Stimulated activated effector memory CD8-positive, alpha-beta T cell treated with anti-CD3 and anti-CD28 coated beads, Interleukin-12 subunit alpha, Interleukin-12 subunit beta, amount 100 ng/mL, for 72 hours (primary cell): ENCODE results near the gene PLCD1.

Source experiments
- ATAC-seq: fragments of 150-1000 bp; cut with Tn5 transposase; 2 replicates; pipeline ENCODE4 v1.10.0; 2021
- DNase-seq, 2 donors: peaks; one replicate each; pipeline ENCODE4 v3.0.0; 2021 to 2022; ENCODE audit warnings: low spot score in 2 of 2
- H3K27ac Mint-ChIP-seq: one replicate; pipeline ENCODE4 v1.8.0; 2022; ENCODE audit warnings: mild to moderate bottlenecking, mixed read lengths
- H3K36me3 Mint-ChIP-seq: one replicate; pipeline ENCODE4 v1.8.0; 2022; ENCODE audit warnings: mild to moderate bottlenecking, mixed read lengths
- H3K4me1 Mint-ChIP-seq: one replicate; pipeline ENCODE4 v1.8.0; 2022; ENCODE audit warnings: mixed read lengths
- H3K4me3 Mint-ChIP-seq: one replicate; pipeline ENCODE4 v1.8.0; 2022; ENCODE audit warnings: mild to moderate bottlenecking, mixed read lengths
- H3K9me3 Mint-ChIP-seq: one replicate; pipeline ENCODE4 v1.8.0; 2022; ENCODE audit warnings: mixed read lengths

The PLCD1 gene

GRCh38 chr3:38001456-38002081, 27.9 kb downstream of the PLCD1 start:
- H3K4me3 Mint-ChIP-seq: no peak overlapping the region
- H3K27ac Mint-ChIP-seq: peak overlapping the region; percentile 85
- H3K9me3 Mint-ChIP-seq: no peaks in the 10 kb centered on the region
- ATAC-seq: no peak
- peaks cover 69% of the 10 kb centered on the region for H3K4me1 Mint-ChIP-seq
- H3K36me3 Mint-ChIP-seq: peaks cover 36% of the 10 kb centered on the region
- no peak for DNase-seq

GRCh38 chr3:38000965-38001455, 28.4 kb downstream of the PLCD1 start:
- Mint-ChIP-seq H3K27ac (peak overlapping the region; percentile 85), H3K9me3 (no peaks in the 10 kb centered on the region), H3K4me3 (no peak overlapping the region), H3K36me3 (peaks cover 40% of the 10 kb centered on the region), H3K4me1 (peaks cover 75% of the 10 kb centered on the region)
- DNase-seq (no peak), ATAC-seq (no peak)

GRCh38 chr3:38000242-38000916, 29.1 kb downstream of the PLCD1 start:
- no peak overlapping the region for H3K4me3 Mint-ChIP-seq
- no peak for DNase-seq
- peak overlapping the region; percentile 97 for H3K27ac Mint-ChIP-seq
- H3K36me3 Mint-ChIP-seq: peaks cover 42% of the 10 kb centered on the region
- no peak for ATAC-seq
- H3K4me1 Mint-ChIP-seq: peaks cover 78% of the 10 kb centered on the region
- no peaks in the 10 kb centered on the region for H3K9me3 Mint-ChIP-seq

DNA sequence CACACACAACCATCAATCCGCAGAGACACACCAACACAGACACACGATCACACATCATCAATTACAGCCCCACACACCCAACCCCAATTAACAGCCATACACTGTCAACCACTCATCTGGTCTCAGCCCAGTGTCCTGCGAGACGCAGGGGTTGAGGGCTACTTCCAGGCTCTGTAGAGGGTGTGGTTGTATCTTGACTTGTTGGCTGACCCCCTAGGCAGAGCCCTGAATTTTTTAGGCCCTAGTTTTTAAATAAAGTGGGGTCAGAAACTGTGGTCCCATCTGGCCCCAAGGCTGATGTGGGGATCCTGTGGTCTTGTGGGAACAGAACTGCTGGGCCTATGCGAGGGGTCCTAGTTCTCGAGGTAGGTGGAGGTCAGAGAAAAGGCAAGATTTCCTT, 29.6 kb downstream of the PLCD1 start:
- Mint-ChIP-seq H3K4me3 (peak overlapping the region; percentile 77), H3K36me3 (peaks cover 37% of the 10 kb centered on the region), H3K27ac (peak overlapping the region; percentile 97), H3K4me1 (peaks cover 78% of the 10 kb centered on the region), H3K9me3 (no peaks in the 10 kb centered on the region)
- DNase-seq (no peak), ATAC-seq (no peak)

GRCh38 chr3:37997791-37998370, 31.6 kb downstream of the PLCD1 start:
- no peak for ATAC-seq
- DNase-seq: no peak
- Mint-ChIP-seq H3K27ac (peak overlapping the region; percentile 97), H3K4me1 (peaks cover 78% of the 10 kb centered on the region), H3K9me3 (no peaks in the 10 kb centered on the region), H3K4me3 (peak overlapping the region; percentile 77), H3K36me3 (peaks cover 30% of the 10 kb centered on the region)

- no peaks in the 10 kb centered on the region for H3K9me3 Mint-ChIP-seq
- peak overlapping the region; percentile 97 for H3K27ac Mint-ChIP-seq
- no peak for DNase-seq
- H3K4me1 Mint-ChIP-seq: peaks cover 74% of the 10 kb centered on the region
- H3K36me3 Mint-ChIP-seq: peaks cover 28% of the 10 kb centered on the region
- no peak for ATAC-seq
- peak overlapping the region; percentile 34 for H3K4me3 Mint-ChIP-seq
Observed at GRCh38 chr3:37997342-37997741, 32.1 kb downstream of the PLCD1 start.

DNA sequence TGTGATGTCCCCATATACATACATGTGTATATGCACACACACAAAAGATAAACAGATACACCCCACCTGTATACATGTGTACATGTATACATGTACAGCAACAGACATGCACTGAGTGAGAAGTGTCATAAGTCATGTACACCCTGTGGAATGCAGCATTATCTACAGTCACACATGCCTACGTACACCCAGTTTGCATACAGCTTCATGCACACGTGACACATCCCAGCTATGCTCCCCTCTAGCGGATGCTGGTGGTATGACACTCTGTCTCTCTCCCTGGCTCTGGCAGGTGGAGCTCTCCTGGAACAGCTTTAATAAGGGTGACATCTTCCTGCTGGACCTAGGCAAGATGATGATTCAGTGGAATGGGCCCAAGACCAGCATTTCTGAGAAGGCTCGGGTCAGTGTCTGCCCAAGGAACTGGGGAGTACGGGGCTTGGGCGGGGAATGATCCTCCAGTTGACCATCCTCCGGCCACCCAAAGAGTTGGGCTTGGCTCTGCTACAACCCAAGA, 32.6 kb downstream of the PLCD1 start:
- DNase-seq (peak; percentile 80 to 92), ATAC-seq (peak; percentile 69)
- H3K27ac Mint-ChIP-seq: peak overlapping the region; percentile 97
- peaks cover 71% of the 10 kb centered on the region for H3K4me1 Mint-ChIP-seq
- peak overlapping the region; percentile 34 for H3K4me3 Mint-ChIP-seq
- H3K9me3 Mint-ChIP-seq: no peaks in the 10 kb centered on the region
- H3K36me3 Mint-ChIP-seq: peaks cover 28% of the 10 kb centered on the region

GRCh38 chr3:37995652-37996641, 33.5 kb downstream of the PLCD1 start:
- H3K36me3 Mint-ChIP-seq: peaks cover 28% of the 10 kb centered on the region
- H3K9me3 Mint-ChIP-seq: no peaks in the 10 kb centered on the region
- peak overlapping the region; percentile 98 for H3K27ac Mint-ChIP-seq
- peak overlapping the region; percentile 94 for H3K4me3 Mint-ChIP-seq
- ATAC-seq (no peak), DNase-seq (no peak)
- peaks cover 71% of the 10 kb centered on the region for H3K4me1 Mint-ChIP-seq

- Mint-ChIP-seq H3K36me3 (peaks cover 21% of the 10 kb centered on the region), H3K27ac (peak overlapping the region; percentile 98), H3K4me1 (peaks cover 68% of the 10 kb centered on the region), H3K9me3 (no peaks in the 10 kb centered on the region), H3K4me3 (peak overlapping the region; percentile 94)
- DNase-seq (no peak), ATAC-seq (peak; percentile 4)
Observed at GRCh38 chr3:37994639-37994972, 34.8 kb downstream of the PLCD1 start.

GRCh38 chr3:37993820-37994638, 35.4 kb downstream of the PLCD1 start:
- peak overlapping the region; percentile 94 for H3K4me3 Mint-ChIP-seq
- ATAC-seq: peak; percentile 73
- peak overlapping the region; percentile 98 for H3K27ac Mint-ChIP-seq
- H3K9me3 Mint-ChIP-seq: no peaks in the 10 kb centered on the region
- H3K4me1 Mint-ChIP-seq: peaks cover 62% of the 10 kb centered on the region
- H3K36me3 Mint-ChIP-seq: peaks cover 21% of the 10 kb centered on the region
- DNase-seq: peak; percentile 56 to 88

DNA sequence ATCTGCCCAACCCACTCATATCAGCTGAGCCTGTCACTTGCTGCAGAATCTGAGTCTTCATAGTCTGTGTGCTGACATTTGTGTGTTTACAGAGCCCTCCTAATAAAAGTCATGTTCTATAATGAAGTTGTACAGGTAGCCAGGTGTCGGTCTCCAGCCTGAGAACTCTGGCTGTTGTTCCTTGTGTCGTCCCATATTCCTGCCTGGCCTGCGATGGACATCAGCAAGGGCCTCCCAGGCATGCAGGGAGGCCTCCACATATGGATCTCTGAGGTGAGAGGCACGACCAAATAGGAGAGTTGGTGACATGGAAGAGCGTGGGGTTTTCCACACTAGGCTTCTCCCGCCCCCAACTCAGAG, 36.0 kb downstream of the PLCD1 start:
- peak overlapping the region; percentile 94 for H3K4me3 Mint-ChIP-seq
- ATAC-seq (no peak), DNase-seq (no peak)
- H3K36me3 Mint-ChIP-seq: peaks cover 21% of the 10 kb centered on the region
- H3K27ac Mint-ChIP-seq: peak overlapping the region; percentile 98
- H3K9me3 Mint-ChIP-seq: no peaks in the 10 kb centered on the region
- peaks cover 56% of the 10 kb centered on the region for H3K4me1 Mint-ChIP-seq

GRCh38 chr3:37993067-37993455, 36.4 kb downstream of the PLCD1 start:
- Mint-ChIP-seq H3K36me3 (peaks cover 21% of the 10 kb centered on the region), H3K27ac (peak overlapping the region; percentile 98), H3K4me1 (peaks cover 53% of the 10 kb centered on the region), H3K9me3 (no peaks in the 10 kb centered on the region), H3K4me3 (peak overlapping the region; percentile 94)
- DNase-seq (no peak), ATAC-seq (no peak)

DNA sequence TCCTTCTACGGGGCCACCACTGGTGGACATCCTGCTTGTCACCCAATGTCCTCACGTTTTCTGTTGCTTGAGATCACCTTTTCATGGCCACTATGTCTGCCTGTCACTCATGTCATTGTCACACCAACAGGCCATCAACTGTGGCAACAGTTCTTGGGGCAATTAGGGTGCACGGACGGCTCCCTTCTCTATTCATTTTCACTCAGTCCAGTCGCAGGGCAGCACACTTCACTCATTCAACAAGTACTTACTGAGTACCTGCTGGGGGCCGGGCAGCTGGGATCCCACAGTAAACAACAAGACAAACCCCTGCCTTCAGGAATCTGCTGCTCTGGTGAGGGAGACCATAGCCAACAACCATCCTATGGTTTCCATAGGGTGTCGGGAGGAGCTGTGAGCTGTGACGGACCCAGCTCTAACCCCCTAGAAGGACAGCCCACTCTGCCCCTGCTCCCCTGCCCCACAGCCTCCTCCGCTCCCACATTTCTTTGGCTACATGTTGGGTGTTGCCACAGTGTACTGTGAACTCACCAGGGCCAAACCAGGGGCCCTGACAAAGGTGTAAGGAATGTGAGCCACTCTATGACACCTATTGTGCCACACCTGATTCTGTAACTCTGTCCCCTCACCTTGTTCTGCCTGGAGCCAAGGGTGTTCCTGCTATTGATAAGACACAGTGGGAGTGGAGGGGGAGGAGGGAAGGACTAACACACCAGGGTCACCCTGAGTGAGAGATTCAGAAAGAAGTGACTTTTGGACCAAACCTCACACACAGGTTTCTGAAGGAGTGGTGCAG, 37.0 kb downstream of the PLCD1 start:
- H3K36me3 Mint-ChIP-seq: peaks cover 21% of the 10 kb centered on the region
- peak overlapping the region; percentile 98 for H3K27ac Mint-ChIP-seq
- ATAC-seq: no peak
- no peak for DNase-seq
- peak overlapping the region; percentile 94 for H3K4me3 Mint-ChIP-seq
- H3K9me3 Mint-ChIP-seq: no peaks in the 10 kb centered on the region
- H3K4me1 Mint-ChIP-seq: peaks cover 47% of the 10 kb centered on the region
